ENCODE results near the gene FAM120A. TPM values are rescaled to one million over a fixed set of nuclear protein-coding genes. Genes with fewer than 3 reads are reported as not detected.

FAM120A gene
- total and polyA plus RNA-seq, 12 donors = 42.6 to 147 (median 96.4) TPM

DNA sequence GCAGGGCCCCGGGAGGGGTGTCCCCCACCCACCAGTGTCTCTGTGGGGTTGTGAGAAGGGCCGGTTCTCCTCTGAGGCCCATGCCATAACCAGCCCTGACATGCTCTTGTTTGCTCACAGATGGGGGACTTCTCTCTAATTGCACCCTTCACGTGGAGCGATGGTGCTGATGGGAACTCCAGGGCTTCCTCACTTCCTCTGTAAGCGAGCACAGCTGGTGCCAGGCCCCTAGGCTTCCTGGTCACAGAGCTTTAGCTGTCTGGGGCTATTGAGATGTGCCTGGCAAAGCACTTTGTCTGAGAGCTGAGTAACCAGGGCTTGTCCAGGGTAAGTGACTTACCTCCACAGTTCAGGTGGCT is 161.3 kb downstream of the FAM120A start:
- H3K4me3 ChIP-seq = no peak overlapping the region
- no peaks in the 10 kb centered on the region for H3K4me1 ChIP-seq (replicated peaks in 1 of 2)
- no peaks in the 10 kb centered on the region for H3K36me3 ChIP-seq (replicated peaks in 1 of 2)
- no peaks in the 10 kb centered on the region for H3K27me3 ChIP-seq
- WGBS, 4 donors = 72 to 88% (median 80%) methylated on average over 1 to 5 of the region's 5 CpGs
- intact Hi-C loops (cut with DNase I) = no loop called here
- no peak overlapping the region for H3K27ac ChIP-seq
- DNase-seq = no peak
- H3K9me3 ChIP-seq (replicated peaks in 1 of 3) = peaks cover 0 to 7% (median 0%) of the 10 kb centered on the region in 3 donors
- TF ChIP-seq, protein P1, sequence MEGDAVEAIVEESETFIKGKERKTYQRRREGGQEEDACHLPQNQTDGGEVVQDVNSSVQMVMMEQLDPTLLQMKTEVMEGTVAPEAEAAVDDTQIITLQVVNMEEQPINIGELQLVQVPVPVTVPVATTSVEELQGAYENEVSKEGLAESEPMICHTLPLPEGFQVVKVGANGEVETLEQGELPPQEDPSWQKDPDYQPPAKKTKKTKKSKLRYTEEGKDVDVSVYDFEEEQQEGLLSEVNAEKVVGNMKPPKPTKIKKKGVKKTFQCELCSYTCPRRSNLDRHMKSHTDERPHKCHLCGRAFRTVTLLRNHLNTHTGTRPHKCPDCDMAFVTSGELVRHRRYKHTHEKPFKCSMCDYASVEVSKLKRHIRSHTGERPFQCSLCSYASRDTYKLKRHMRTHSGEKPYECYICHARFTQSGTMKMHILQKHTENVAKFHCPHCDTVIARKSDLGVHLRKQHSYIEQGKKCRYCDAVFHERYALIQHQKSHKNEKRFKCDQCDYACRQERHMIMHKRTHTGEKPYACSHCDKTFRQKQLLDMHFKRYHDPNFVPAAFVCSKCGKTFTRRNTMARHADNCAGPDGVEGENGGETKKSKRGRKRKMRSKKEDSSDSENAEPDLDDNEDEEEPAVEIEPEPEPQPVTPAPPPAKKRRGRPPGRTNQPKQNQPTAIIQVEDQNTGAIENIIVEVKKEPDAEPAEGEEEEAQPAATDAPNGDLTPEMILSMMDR (IDR thresholded peaks at IDR 0.05) = no peak
- no peak for TF ChIP-seq POLR2A (IDR thresholded peaks at IDR 0.05)

- no peak for TF ChIP-seq POLR2A (IDR thresholded peaks at IDR 0.05)
- TF ChIP-seq, protein P1 (IDR thresholded peaks at IDR 0.05) = no peak
- Histone ChIP-seq H3K36me3 (replicated peaks in 1 of 2) (no peaks in the 10 kb centered on the region), H3K9me3 (replicated peaks in 1 of 3) (peaks cover 0 to 7% (median 0%) of the 10 kb centered on the region in 3 donors), H3K27ac (no peak overlapping the region), H3K27me3 (no peaks in the 10 kb centered on the region), H3K4me1 (replicated peaks in 1 of 2) (no peaks in the 10 kb centered on the region), H3K4me3 (no peak overlapping the region)
- 79 to 100% (median 94%) methylated on average over 3 to 5 of the region's 5 CpGs for WGBS, 4 donors
- DNase-seq = no peak
- intact Hi-C loops (cut with DNase I) = no loop called here
Measured at GRCh38 chr9:93613174-93613573, 161.7 kb downstream of the FAM120A start.

DNA sequence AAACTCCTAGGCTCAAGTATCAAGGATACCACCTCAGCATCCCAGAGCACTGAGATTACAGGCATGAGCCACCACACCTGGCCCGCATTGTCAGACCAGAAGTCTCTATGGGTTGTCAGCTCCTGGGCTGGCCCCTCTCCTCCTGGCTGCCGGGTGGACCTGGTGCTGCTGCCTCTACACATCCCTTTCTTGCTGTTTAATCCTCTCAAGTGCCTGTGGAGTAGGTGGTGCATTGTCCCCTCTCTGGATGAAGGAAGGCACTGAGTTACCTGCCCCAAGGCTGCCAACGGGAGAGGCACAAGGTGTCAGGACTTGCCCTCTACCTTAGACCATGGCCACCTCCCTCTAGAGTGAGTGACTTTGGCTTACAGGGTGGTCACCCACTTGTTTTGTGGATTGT is 162.3 kb downstream of the FAM120A start:
- Histone ChIP-seq H3K27me3 (no peaks in the 10 kb centered on the region), H3K4me3 (no peak overlapping the region), H3K27ac (no peak overlapping the region), H3K36me3 (replicated peaks in 1 of 2) (no peaks in the 10 kb centered on the region), H3K4me1 (replicated peaks in 1 of 2) (no peaks in the 10 kb centered on the region), H3K9me3 (replicated peaks in 1 of 3) (peaks cover 0 to 7% (median 0%) of the 10 kb centered on the region in 3 donors)
- WGBS, 4 donors = 63 to 99% (median 67%) methylated on average over 3 of the region's 3 CpGs
- DNase-seq = no peak
- no peak for TF ChIP-seq POLR2A (IDR thresholded peaks at IDR 0.05)
- TF ChIP-seq, protein P1 (IDR thresholded peaks at IDR 0.05) = no peak
- intact Hi-C loops (cut with DNase I) = no loop called here

GRCh38 chr9:93614830-93615468 is 163.5 kb downstream of the FAM120A start:
- H3K4me3 ChIP-seq = no peak overlapping the region
- intact Hi-C loops (cut with DNase I) = no loop called here
- TF ChIP-seq, protein P1 (IDR thresholded peaks at IDR 0.05) = no peak
- TF ChIP-seq POLR2A (IDR thresholded peaks at IDR 0.05) = no peak
- H3K9me3 ChIP-seq (replicated peaks in 1 of 3) = no peaks in the 10 kb centered on the region
- no peaks in the 10 kb centered on the region for H3K27me3 ChIP-seq
- no peak overlapping the region for H3K27ac ChIP-seq
- 86 to 87% (median 86%) methylated on average over 5 of the region's 5 CpGs for WGBS, 4 donors
- H3K36me3 ChIP-seq (replicated peaks in 1 of 2) = no peaks in the 10 kb centered on the region
- no peaks in the 10 kb centered on the region for H3K4me1 ChIP-seq (replicated peaks in 1 of 2)
- no peak for DNase-seq

Small RNA genes lying within 50 kb of the gene (microRNA-seq; reads per million reads assigned to microRNA genes)
- 0 reads per million in 3 donors for gene MIR548AU

Small RNA genes lying within 50 kb of the gene (small RNA-seq; reads per million reads assigned to genes)
- 0 reads per million in 2 donors for gene RF00019

Other genes starting within 250 kb of the FAM120A start
- gene FAM120AOS, start 1.9 kb downstream of the FAM120A start, total RNA-seq = 10 to 100 TPM; 40.6 to 56.1 (median 46.7) TPM
- gene FAM120AOS, start 1.9 kb downstream of the FAM120A start, polyA plus RNA-seq = 10 to 100 TPM; 26.2 to 62.6 (median 26.9) TPM
- 10 to 100 TPM; 11.0 to 27.2 (median 21.6) TPM for gene PHF2, start 124.9 kb downstream of the FAM120A start, total RNA-seq
- 10 to 100 TPM; 11.5 to 37.6 (median 26.1) TPM for gene PHF2, start 124.9 kb downstream of the FAM120A start, polyA plus RNA-seq

Measured in adrenal gland (tissue), 12 donors.